ENCODE results near the gene TYMP.
"Not testable (repeated sequence)": the region's sequence is repeated elsewhere in the genome, so short reads cannot be mapped to it uniquely, and the experiment has no call there.

The TYMP gene

GRCh38 chr22:50522208-50522805 is 7.5 kb downstream of the TYMP start:
- no peak for TF ChIP-seq CTCF (IDR thresholded peaks at IDR 0.05)

GRCh38 chr22:50521710-50522109 is 8.1 kb downstream of the TYMP start:
- H3K27ac Mint-ChIP-seq = no peak overlapping the region
- no peak for TF ChIP-seq CTCF (IDR thresholded peaks at IDR 0.05)
- H3K4me1 Mint-ChIP-seq = peaks cover 9% of the 10 kb centered on the region
- no peak for DNase-seq
- H3K4me3 Mint-ChIP-seq = no peak overlapping the region
- no peaks in the 10 kb centered on the region for H3K27me3 Mint-ChIP-seq (ENCODE audit: low read depth, poor library complexity)
- peaks cover 16% of the 10 kb centered on the region for H3K36me3 Mint-ChIP-seq (ENCODE audit: low read depth)
- no peaks in the 10 kb centered on the region for H3K9me3 Mint-ChIP-seq

More at GRCh38 chr22:50522208-50522805, 7.5 kb downstream of the TYMP start:
- Mint-ChIP-seq H3K27ac (no peak overlapping the region), H3K36me3 (ENCODE audit: low read depth) (peaks cover 16% of the 10 kb centered on the region), H3K27me3 (ENCODE audit: low read depth, poor library complexity) (peaks cover 2% of the 10 kb centered on the region), H3K9me3 (no peaks in the 10 kb centered on the region), H3K4me3 (no peak overlapping the region), H3K4me1 (peaks cover 15% of the 10 kb centered on the region)
- no peak for DNase-seq

GRCh38 chr22:50520826-50521453 is 8.9 kb downstream of the TYMP start:
- Mint-ChIP-seq H3K4me1 (peaks cover 8% of the 10 kb centered on the region), H3K4me3 (no peak overlapping the region), H3K9me3 (no peaks in the 10 kb centered on the region), H3K36me3 (ENCODE audit: low read depth) (peaks cover 16% of the 10 kb centered on the region), H3K27ac (no peak overlapping the region), H3K27me3 (ENCODE audit: low read depth, poor library complexity) (no peaks in the 10 kb centered on the region)
- DNase-seq = no peak
- TF ChIP-seq CTCF (IDR thresholded peaks at IDR 0.05) = no peak

GRCh38 chr22:50520184-50520583 is 9.6 kb downstream of the TYMP start:
- DNase-seq; H3K27me3 Mint-ChIP-seq (ENCODE audit: low read depth, poor library complexity); H3K4me3 Mint-ChIP-seq; H3K9me3 Mint-ChIP-seq; H3K27ac Mint-ChIP-seq; H3K4me1 Mint-ChIP-seq: not testable (repeated sequence)
- peaks cover 16% of the 10 kb centered on the region for H3K36me3 Mint-ChIP-seq (ENCODE audit: low read depth)

- Mint-ChIP-seq H3K36me3 (ENCODE audit: low read depth) (peaks cover 21% of the 10 kb centered on the region), H3K4me1 (no peaks in the 10 kb centered on the region)
These were observed 10.7 kb downstream of the TYMP start for GRCh38 chr22:50519151-50519550.

GRCh38 chr22:50518606-50519005 is 11.2 kb downstream of the TYMP start:
- Mint-ChIP-seq H3K36me3 (ENCODE audit: low read depth) (peaks cover 21% of the 10 kb centered on the region), H3K27ac (no peak overlapping the region), H3K9me3 (no peaks in the 10 kb centered on the region), H3K27me3 (ENCODE audit: low read depth, poor library complexity) (no peaks in the 10 kb centered on the region), H3K4me1 (no peaks in the 10 kb centered on the region), H3K4me3 (no peak overlapping the region)
- no peak for TF ChIP-seq CTCF (IDR thresholded peaks at IDR 0.05)
- DNase-seq = no peak

More at GRCh38 chr22:50519151-50519550, 10.7 kb downstream of the TYMP start:
- Mint-ChIP-seq H3K9me3 (no peaks in the 10 kb centered on the region), H3K27me3 (ENCODE audit: low read depth, poor library complexity) (no peaks in the 10 kb centered on the region), H3K4me3 (no peak overlapping the region), H3K27ac (no peak overlapping the region)
- DNase-seq = no peak
- TF ChIP-seq CTCF (IDR thresholded peaks at IDR 0.05) = no peak
